ENCODE results near the gene IFNK.
A peak's percentile ranks its signal among the peaks of the same experiment; 100 is the strongest.

IFNK gene

GRCh38 chr9:27538647-27539046, 14.6 kb downstream of the IFNK start:
- DNase-seq (ENCODE audit: low spot score) = no peak

GRCh38 chr9:27539479-27540441, 15.7 kb downstream of the IFNK start:
- DNase-seq (ENCODE audit: low spot score) = no peak

- DNase-seq (ENCODE audit: low spot score) = no peak
These were observed 16.4 kb downstream of the IFNK start for GRCh38 chr9:27540502-27540901.

- DNase-seq (ENCODE audit: low spot score) = no peak
These were observed 17.6 kb downstream of the IFNK start for GRCh38 chr9:27541740-27542139.

GRCh38 chr9:27542508-27542907, 18.4 kb downstream of the IFNK start:
- no peak for DNase-seq (ENCODE audit: low spot score)

- DNase-seq (ENCODE audit: low spot score) = no peak
These were observed 21.4 kb downstream of the IFNK start for GRCh38 chr9:27545471-27545870.

GRCh38 chr9:27548055-27548741, 24.1 kb downstream of the IFNK start:
- DNase-seq (ENCODE audit: low spot score) = peak; percentile 28

- DNase-seq (ENCODE audit: low spot score) = no peak
These were observed 25.2 kb downstream of the IFNK start for GRCh38 chr9:27549196-27549755.

GRCh38 chr9:27554712-27555111, 30.6 kb downstream of the IFNK start:
- no peak for DNase-seq (ENCODE audit: low spot score)

- no peak for DNase-seq (ENCODE audit: low spot score)
These were observed 32.4 kb downstream of the IFNK start for GRCh38 chr9:27556470-27556869.

GRCh38 chr9:27558307-27558706, 34.2 kb downstream of the IFNK start:
- DNase-seq (ENCODE audit: low spot score) = no peak

GRCh38 chr9:27560457-27560856, 36.4 kb downstream of the IFNK start:
- no peak for DNase-seq (ENCODE audit: low spot score)

- no peak for DNase-seq (ENCODE audit: low spot score)
These were observed 37.6 kb downstream of the IFNK start for GRCh38 chr9:27561685-27562084.

GRCh38 chr9:27563738-27564430, 39.8 kb downstream of the IFNK start:
- DNase-seq (ENCODE audit: low spot score) = no peak

GRCh38 chr9:27564670-27565069, 40.6 kb downstream of the IFNK start:
- DNase-seq (ENCODE audit: low spot score) = no peak

- DNase-seq (ENCODE audit: low spot score) = no peak
These were observed 41.6 kb downstream of the IFNK start for GRCh38 chr9:27565696-27566095.

GRCh38 chr9:27566118-27566517, 42.0 kb downstream of the IFNK start:
- no peak for DNase-seq (ENCODE audit: low spot score)

- DNase-seq (ENCODE audit: low spot score) = no peak
These were observed 45.3 kb downstream of the IFNK start for GRCh38 chr9:27569406-27569805.

- DNase-seq (ENCODE audit: low spot score) = no peak
These were observed 46.9 kb downstream of the IFNK start for GRCh38 chr9:27571011-27571410.

- DNase-seq (ENCODE audit: low spot score) = no peak
These were observed 48.0 kb downstream of the IFNK start for GRCh38 chr9:27572061-27572460.

GRCh38 chr9:27572566-27572917, 48.5 kb downstream of the IFNK start:
- DNase-seq (ENCODE audit: low spot score) = no peak

- DNase-seq (ENCODE audit: low spot score) = peak; percentile 55
These were observed 49.0 kb downstream of the IFNK start, which contains the start of gene C9orf72 for GRCh38 chr9:27572918-27573633. Gene C9orf72 (minus strand): TSS chr9:27573481. CDS start chr9:27567120, 6,361 bp downstream.

Data from SW480 (cell line).